ENCODE measurements around the gene EFNA3. TPM values are rescaled to one million over a fixed set of nuclear protein-coding genes. Genes with fewer than 3 reads are reported as not detected.

Gene EFNA3
- total RNA-seq, 1 experiment from 2014 or later = 12.5 TPM

DNA sequence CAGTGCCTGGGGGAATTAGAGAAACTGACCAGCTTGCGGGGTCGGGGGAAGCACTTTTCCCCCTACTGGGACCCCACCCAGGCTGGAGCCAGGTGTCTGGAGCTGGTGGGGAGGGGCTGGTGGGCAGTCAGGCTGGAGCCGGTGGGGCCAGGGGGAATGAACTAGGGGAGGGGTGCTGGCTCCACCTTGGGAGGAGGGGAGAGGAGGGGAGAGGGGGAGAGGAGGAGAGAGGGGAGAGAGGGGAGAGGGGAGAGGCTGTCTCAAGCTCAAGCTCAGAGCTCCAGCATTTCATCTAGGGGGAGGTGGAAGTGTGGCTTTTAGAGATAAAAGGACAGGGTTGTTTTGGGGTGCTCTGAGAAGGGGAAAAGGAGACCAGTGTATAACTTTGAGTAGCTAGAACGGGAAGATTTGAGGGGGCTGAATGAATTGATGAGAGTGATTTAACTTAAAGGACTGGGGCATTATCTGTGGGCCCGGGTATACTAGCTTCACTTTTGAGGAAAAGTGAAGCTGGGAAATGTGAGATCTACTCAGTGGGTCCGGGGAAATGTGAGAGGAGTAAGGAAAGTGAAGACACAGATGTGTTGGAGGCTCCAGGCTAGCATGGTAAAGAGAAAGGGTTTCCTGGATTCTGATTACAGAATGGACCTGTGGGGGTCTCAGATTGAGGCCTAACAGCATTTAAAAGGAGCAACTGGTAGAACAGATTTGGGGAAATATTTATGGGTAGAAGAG lies 51.8 kb downstream of the EFNA3 start (continued):
- TF ChIP-seq, protein P1, sequence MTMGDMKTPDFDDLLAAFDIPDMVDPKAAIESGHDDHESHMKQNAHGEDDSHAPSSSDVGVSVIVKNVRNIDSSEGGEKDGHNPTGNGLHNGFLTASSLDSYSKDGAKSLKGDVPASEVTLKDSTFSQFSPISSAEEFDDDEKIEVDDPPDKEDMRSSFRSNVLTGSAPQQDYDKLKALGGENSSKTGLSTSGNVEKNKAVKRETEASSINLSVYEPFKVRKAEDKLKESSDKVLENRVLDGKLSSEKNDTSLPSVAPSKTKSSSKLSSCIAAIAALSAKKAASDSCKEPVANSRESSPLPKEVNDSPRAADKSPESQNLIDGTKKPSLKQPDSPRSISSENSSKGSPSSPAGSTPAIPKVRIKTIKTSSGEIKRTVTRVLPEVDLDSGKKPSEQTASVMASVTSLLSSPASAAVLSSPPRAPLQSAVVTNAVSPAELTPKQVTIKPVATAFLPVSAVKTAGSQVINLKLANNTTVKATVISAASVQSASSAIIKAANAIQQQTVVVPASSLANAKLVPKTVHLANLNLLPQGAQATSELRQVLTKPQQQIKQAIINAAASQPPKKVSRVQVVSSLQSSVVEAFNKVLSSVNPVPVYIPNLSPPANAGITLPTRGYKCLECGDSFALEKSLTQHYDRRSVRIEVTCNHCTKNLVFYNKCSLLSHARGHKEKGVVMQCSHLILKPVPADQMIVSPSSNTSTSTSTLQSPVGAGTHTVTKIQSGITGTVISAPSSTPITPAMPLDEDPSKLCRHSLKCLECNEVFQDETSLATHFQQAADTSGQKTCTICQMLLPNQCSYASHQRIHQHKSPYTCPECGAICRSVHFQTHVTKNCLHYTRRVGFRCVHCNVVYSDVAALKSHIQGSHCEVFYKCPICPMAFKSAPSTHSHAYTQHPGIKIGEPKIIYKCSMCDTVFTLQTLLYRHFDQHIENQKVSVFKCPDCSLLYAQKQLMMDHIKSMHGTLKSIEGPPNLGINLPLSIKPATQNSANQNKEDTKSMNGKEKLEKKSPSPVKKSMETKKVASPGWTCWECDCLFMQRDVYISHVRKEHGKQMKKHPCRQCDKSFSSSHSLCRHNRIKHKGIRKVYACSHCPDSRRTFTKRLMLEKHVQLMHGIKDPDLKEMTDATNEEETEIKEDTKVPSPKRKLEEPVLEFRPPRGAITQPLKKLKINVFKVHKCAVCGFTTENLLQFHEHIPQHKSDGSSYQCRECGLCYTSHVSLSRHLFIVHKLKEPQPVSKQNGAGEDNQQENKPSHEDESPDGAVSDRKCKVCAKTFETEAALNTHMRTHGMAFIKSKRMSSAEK (CRISPR knock-in tag; IDR thresholded peaks at IDR 0.05; ENCODE audit: borderline replicate concordance) = no peak
- TF ChIP-seq, protein P2, sequence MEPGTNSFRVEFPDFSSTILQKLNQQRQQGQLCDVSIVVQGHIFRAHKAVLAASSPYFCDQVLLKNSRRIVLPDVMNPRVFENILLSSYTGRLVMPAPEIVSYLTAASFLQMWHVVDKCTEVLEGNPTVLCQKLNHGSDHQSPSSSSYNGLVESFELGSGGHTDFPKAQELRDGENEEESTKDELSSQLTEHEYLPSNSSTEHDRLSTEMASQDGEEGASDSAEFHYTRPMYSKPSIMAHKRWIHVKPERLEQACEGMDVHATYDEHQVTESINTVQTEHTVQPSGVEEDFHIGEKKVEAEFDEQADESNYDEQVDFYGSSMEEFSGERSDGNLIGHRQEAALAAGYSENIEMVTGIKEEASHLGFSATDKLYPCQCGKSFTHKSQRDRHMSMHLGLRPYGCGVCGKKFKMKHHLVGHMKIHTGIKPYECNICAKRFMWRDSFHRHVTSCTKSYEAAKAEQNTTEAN (CRISPR knock-in tag; IDR thresholded peaks at IDR 0.05) = no peak
- no peak for TF ChIP-seq CBFB (CRISPR knock-in tag; IDR thresholded peaks at IDR 0.05; ENCODE audit: low read depth)

DNA sequence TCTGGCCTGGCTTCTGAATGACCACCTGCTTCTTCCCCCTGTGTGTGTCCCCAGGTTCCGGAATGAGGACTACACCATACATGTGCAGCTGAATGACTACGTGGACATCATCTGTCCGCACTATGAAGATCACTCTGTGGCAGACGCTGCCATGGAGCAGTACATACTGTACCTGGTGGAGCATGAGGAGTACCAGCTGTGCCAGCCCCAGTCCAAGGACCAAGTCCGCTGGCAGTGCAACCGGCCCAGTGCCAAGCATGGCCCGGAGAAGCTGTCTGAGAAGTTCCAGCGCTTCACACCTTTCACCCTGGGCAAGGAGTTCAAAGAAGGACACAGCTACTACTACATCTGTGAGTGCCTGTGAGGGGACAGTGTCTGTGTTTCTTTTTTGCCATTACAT lies 52.6 kb downstream of the EFNA3 start:
- DNase-seq (ENCODE audit: low spot score) (no peak), ATAC-seq (no peak)
- TF ChIP-seq TCF7 (CRISPR knock-in tag; IDR thresholded peaks at IDR 0.05; ENCODE audit: low read depth) (no peak), NR2C2 (CRISPR knock-in tag; IDR thresholded peaks at IDR 0.05) (no peak), SP1 (CRISPR knock-in tag; conservative IDR thresholded peaks at IDR 0.05) (no peak), RELA (CRISPR knock-in tag; IDR thresholded peaks at IDR 0.05; ENCODE audit: borderline replicate concordance) (no peak), ZNF671 (CRISPR knock-in tag; IDR thresholded peaks at IDR 0.05) (no peak), PRRX2 (CRISPR knock-in tag; IDR thresholded peaks at IDR 0.05) (no peak), GABPB1 (CRISPR knock-in tag; IDR thresholded peaks at IDR 0.05) (no peak), KAT7 (CRISPR knock-in tag; IDR thresholded peaks at IDR 0.05; ENCODE audit: borderline replicate concordance) (no peak), NFE2L1 (CRISPR knock-in tag; IDR thresholded peaks at IDR 0.05) (no peak), EMX1 (CRISPR knock-in tag; IDR thresholded peaks at IDR 0.05) (no peak), CREM (CRISPR knock-in tag; IDR thresholded peaks at IDR 0.05) (no peak), ZNF138 (CRISPR knock-in tag; conservative IDR thresholded peaks at IDR 0.05) (no peak), CBFB (CRISPR knock-in tag; IDR thresholded peaks at IDR 0.05; ENCODE audit: low read depth) (no peak)
- TF ChIP-seq, protein P3, sequence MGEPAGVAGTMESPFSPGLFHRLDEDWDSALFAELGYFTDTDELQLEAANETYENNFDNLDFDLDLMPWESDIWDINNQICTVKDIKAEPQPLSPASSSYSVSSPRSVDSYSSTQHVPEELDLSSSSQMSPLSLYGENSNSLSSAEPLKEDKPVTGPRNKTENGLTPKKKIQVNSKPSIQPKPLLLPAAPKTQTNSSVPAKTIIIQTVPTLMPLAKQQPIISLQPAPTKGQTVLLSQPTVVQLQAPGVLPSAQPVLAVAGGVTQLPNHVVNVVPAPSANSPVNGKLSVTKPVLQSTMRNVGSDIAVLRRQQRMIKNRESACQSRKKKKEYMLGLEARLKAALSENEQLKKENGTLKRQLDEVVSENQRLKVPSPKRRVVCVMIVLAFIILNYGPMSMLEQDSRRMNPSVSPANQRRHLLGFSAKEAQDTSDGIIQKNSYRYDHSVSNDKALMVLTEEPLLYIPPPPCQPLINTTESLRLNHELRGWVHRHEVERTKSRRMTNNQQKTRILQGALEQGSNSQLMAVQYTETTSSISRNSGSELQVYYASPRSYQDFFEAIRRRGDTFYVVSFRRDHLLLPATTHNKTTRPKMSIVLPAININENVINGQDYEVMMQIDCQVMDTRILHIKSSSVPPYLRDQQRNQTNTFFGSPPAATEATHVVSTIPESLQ (CRISPR knock-in tag; IDR thresholded peaks at IDR 0.05) = no peak
- TF ChIP-seq, protein P4, sequence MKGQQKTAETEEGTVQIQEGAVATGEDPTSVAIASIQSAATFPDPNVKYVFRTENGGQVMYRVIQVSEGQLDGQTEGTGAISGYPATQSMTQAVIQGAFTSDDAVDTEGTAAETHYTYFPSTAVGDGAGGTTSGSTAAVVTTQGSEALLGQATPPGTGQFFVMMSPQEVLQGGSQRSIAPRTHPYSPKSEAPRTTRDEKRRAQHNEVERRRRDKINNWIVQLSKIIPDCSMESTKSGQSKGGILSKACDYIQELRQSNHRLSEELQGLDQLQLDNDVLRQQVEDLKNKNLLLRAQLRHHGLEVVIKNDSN (CRISPR knock-in tag; IDR thresholded peaks at IDR 0.05) = no peak
- no peak overlapping the region for H3K4me3 Mint-ChIP-seq
- POLR2A ChIA-PET = no interaction called here
- peaks cover 16% of the 10 kb centered on the region for H3K36me3 Mint-ChIP-seq
- H3K27me3 Mint-ChIP-seq (ENCODE audit: low read depth) = peaks cover 26% of the 10 kb centered on the region
- H3K4me1 Mint-ChIP-seq = peaks cover 46% of the 10 kb centered on the region
- CTCF ChIA-PET = interaction anchor here (3.9 to 12.9 kb wide), 4 partner anchors 37 to 46 kb away, joined by 49 to 164 read pairs (median 102); partner anchors contain the start of genes KRTCAP2 and TRIM46
- no peaks in the 10 kb centered on the region for H3K9me3 Mint-ChIP-seq
- no peak overlapping the region for H3K27ac Mint-ChIP-seq
